ENCODE results near the gene GADD45B. TPM values are rescaled to one million over a fixed set of nuclear protein-coding genes. Genes with fewer than 3 reads are reported as not detected.

Gene GADD45B
- total RNA-seq, 4 donors from 2014 or later = 52.5 to 134 (median 68.7) TPM

DNA sequence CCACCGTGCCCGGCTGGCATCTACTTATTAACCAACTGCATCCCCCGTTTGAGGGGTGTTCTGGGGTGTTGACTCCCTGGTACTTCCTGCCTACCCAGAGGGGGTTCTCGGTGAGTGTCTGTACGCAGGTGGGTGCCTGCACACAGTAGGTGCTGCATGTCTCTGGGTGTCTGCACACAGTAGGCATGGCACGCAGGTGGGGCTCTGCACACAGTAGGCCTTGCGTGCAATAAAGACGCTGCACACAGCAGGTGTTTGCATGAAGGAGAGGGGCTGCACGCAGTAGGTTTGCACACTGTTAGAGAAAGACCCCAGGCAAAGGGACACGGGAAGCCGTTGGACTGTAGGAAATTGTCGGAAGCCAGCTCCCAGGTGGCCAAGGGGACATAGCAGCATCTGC lies 11.2 kb downstream of the GADD45B start:
- no peak for DNase-seq (ENCODE audit: low spot score in 2 of 2)
- H3K27ac ChIP-seq = no peak overlapping the region
- H3K4me3 ChIP-seq = no peak overlapping the region
- H3K27me3 ChIP-seq = no peaks in the 10 kb centered on the region
- peaks cover 7% of the 10 kb centered on the region for H3K9me3 ChIP-seq
- no peak for TF ChIP-seq POLR2A (IDR thresholded peaks at IDR 0.05)
- no peaks in the 10 kb centered on the region for H3K36me3 ChIP-seq
- H3K4me1 ChIP-seq = peaks cover 44% of the 10 kb centered on the region
- 92% methylated on average over 9 of the region's 12 CpGs for WGBS

DNA sequence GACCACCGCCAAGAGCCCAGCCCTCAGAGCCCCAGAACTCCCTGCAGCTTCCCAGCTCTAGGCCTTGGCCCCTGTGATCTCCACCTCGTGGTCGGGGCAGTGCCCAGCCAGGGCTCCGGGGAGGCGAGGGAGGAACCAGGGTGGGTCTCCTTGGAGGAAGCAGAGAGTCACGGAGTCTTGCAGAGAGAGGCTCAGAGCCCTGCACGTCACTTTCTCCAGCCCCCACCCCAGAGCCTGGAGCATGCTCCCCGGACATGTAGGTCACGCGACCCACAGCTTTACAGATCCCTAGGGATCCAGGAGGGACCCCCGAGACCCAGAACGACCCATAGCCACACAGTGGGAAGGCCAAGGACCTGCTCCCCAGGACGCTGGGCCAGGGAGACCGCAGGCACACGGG lies 11.9 kb downstream of the GADD45B start:
- 44% methylated on average over 7 of the region's 15 CpGs for WGBS
- Histone ChIP-seq H3K9me3 (peaks cover 6% of the 10 kb centered on the region), H3K36me3 (no peaks in the 10 kb centered on the region), H3K4me1 (peaks cover 46% of the 10 kb centered on the region), H3K27me3 (no peaks in the 10 kb centered on the region), H3K27ac (no peak overlapping the region), H3K4me3 (peak overlapping the region; percentile 52)
- no peak for TF ChIP-seq EP300 (IDR thresholded peaks at IDR 0.05)
- TF ChIP-seq POLR2AphosphoS5 (IDR thresholded peaks at IDR 0.05) = no peak
- no peak for TF ChIP-seq POLR2A (IDR thresholded peaks at IDR 0.05)
- TF ChIP-seq, protein P1, sequence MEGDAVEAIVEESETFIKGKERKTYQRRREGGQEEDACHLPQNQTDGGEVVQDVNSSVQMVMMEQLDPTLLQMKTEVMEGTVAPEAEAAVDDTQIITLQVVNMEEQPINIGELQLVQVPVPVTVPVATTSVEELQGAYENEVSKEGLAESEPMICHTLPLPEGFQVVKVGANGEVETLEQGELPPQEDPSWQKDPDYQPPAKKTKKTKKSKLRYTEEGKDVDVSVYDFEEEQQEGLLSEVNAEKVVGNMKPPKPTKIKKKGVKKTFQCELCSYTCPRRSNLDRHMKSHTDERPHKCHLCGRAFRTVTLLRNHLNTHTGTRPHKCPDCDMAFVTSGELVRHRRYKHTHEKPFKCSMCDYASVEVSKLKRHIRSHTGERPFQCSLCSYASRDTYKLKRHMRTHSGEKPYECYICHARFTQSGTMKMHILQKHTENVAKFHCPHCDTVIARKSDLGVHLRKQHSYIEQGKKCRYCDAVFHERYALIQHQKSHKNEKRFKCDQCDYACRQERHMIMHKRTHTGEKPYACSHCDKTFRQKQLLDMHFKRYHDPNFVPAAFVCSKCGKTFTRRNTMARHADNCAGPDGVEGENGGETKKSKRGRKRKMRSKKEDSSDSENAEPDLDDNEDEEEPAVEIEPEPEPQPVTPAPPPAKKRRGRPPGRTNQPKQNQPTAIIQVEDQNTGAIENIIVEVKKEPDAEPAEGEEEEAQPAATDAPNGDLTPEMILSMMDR (IDR thresholded peaks at IDR 0.05) = no peak
- DNase-seq (ENCODE audit: low spot score in 2 of 2) = no peak

DNA sequence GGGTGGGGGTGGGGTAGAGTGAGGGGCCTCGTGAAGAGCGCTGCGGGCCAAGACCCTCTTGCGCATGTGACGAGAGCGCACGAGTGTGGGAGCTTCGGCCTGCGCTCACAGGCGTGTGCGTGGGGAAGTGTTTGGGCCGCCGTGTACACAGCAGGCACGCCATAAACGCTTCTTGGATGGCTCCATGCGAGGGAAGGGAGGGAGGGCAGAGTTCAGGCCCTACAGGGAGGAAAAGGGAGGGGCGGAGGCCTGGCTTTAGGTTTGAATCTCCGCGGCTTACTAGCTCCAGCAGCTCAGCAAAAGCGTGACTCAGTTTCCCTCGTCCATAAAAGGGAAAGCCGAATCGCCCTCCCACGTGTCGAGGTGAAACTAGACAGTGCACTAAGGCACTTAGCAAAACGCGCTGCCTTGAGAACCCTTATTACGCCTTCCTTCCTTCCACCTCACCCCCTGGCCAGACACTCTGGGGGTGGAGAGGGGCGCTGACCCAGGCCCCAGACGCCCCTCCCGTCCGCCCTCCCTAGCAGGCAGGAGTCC lies 12.5 kb downstream of the GADD45B start:
- peaks cover 46% of the 10 kb centered on the region for H3K4me1 ChIP-seq
- H3K9me3 ChIP-seq = no peaks in the 10 kb centered on the region
- under 1% methylated on average over 18 of the region's 32 CpGs for WGBS
- DNase-seq (ENCODE audit: low spot score in 2 of 2) = no peak
- no peak for TF ChIP-seq POLR2A (IDR thresholded peaks at IDR 0.05)
- TF ChIP-seq POLR2AphosphoS5 (IDR thresholded peaks at IDR 0.05) = no peak
- TF ChIP-seq, protein P1 (IDR thresholded peaks at IDR 0.05) = no peak
- no peak for TF ChIP-seq EP300 (IDR thresholded peaks at IDR 0.05)
- no peaks in the 10 kb centered on the region for H3K36me3 ChIP-seq
- H3K27me3 ChIP-seq = no peaks in the 10 kb centered on the region
- peak overlapping the region; percentile 52 for H3K4me3 ChIP-seq
- peak overlapping the region; percentile 61 for H3K27ac ChIP-seq

DNA sequence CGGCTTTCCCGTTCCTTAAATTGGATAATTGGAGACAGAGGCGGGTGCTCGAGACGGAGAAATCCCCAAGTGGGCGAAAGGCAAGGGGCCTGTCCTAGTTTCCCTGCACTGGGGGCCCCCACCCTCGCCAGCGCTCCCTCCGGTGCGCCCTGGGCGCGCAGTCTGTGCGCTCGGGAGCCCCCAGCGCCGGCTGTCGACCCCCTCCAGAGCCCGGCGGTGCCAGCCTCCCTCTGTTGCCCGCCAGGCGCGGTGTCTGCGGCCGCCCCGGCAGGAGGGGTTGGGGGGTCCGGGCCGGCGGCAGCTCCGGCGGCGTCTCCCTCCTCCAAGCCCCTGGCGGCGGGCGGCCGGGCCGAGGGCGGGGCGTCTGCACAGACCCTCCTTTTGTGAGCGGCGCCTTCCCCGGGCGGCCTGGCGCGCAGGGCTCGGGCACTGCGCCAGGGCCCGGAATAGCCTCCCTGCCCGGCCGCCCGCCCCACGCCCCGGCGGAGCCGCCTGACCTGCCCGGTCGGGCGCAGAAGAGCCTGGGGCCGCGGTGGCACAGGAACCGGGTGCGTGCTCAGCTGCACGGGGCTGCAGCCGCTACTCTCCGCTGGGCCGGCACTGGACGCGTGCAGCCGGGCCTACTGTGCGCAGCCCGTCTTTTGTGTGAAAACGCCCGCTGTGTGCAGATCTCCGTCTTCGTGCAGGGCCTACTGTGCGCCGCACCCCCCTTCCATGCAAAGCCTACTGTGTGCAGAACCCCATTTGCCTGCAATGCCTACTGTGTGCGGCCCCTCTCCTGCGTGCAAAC lies 13.2 kb downstream of the GADD45B start:
- Histone ChIP-seq H3K36me3 (no peaks in the 10 kb centered on the region), H3K9me3 (no peaks in the 10 kb centered on the region), H3K4me1 (peaks cover 50% of the 10 kb centered on the region), H3K27me3 (no peaks in the 10 kb centered on the region), H3K4me3 (peak overlapping the region; percentile 52), H3K27ac (peak overlapping the region; percentile 61)
- 5% methylated on average over 4 of the region's 78 CpGs for WGBS
- TF ChIP-seq EP300 (IDR thresholded peaks at IDR 0.05) = no peak
- TF ChIP-seq POLR2AphosphoS5 (IDR thresholded peaks at IDR 0.05) = peak in 1 of 3 donors; percentile 6
- DNase-seq (ENCODE audit: low spot score in 2 of 2) = no peak

DNA sequence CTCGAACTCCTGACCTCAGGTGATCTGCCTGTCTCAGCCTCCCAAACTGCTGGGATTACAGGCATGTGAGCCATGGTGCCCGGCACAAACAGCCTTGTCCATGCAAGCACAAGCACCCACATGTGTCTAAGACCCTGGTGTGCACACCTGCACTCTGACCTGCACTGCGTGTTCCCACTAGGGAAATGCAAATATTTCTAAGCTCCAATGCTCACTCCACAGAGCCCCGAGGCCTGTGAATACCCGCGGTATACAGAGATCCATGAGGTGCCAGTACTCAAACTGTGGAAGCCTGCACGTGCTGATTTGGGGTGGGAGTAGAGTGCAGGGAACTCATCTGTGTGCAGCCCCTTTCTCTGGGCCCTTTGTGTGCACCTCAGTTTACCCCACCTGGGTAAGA lies 14.7 kb downstream of the GADD45B start:
- whole genome bisulfite sequencing = 88% methylated on average over 3 of the region's 7 CpGs
- TF ChIP-seq, protein P1 (IDR thresholded peaks at IDR 0.05) = no peak
- TF ChIP-seq POLR2A (IDR thresholded peaks at IDR 0.05) (no peak), EP300 (IDR thresholded peaks at IDR 0.05) (no peak), POLR2AphosphoS5 (IDR thresholded peaks at IDR 0.05) (no peak)
- no peaks in the 10 kb centered on the region for H3K9me3 ChIP-seq
- no peaks in the 10 kb centered on the region for H3K36me3 ChIP-seq
- H3K4me3 ChIP-seq = no peak overlapping the region
- peaks cover 65% of the 10 kb centered on the region for H3K4me1 ChIP-seq
- no peak for DNase-seq (ENCODE audit: low spot score in 2 of 2)
- H3K27me3 ChIP-seq = no peaks in the 10 kb centered on the region
- H3K27ac ChIP-seq = peak overlapping the region; percentile 22

DNA sequence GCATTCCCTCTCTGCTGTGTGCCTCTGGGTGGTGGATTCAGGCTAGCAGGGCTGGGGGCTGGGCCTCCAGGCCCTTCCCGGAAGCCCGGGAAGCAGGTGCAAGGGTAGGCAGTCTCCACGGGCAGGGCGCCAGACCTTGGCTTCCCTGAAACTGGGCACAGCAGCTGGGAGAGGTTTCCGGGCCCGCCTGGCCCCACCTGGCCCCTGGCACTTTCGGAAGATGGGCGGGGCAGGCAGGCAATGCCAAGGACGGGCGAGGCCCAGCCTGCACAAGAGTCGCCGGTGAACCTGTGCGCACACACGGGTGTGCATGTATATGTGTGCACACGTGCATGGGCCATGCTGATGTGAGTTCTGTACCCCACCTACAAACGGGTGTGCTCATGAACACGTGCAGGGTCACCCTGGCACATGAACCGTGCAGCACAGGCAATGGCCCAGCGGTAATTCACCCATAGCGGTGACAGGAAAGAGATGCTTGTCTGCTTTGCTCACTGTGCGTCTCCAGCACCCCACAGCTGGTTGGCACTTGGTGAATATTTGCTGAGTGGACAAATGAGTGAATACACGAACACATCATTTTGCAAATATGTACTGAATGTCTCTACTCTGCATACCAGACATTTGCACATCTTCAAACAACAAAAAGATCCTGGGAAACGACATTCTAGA lies 15.3 kb downstream of the GADD45B start:
- Histone ChIP-seq H3K9me3 (no peaks in the 10 kb centered on the region), H3K27me3 (no peaks in the 10 kb centered on the region), H3K36me3 (no peaks in the 10 kb centered on the region), H3K27ac (peak overlapping the region; percentile 22), H3K4me1 (peaks cover 71% of the 10 kb centered on the region), H3K4me3 (no peak overlapping the region)
- peak in 2 of 3 donors; percentile 20 to 81 for TF ChIP-seq POLR2AphosphoS5 (IDR thresholded peaks at IDR 0.05)
- TF ChIP-seq, protein P1 (IDR thresholded peaks at IDR 0.05) = no peak
- WGBS = 10% methylated on average over 7 of the region's 23 CpGs
- DNase-seq (ENCODE audit: low spot score in 2 of 2) = peak in 1 of 2 donors; percentile 85

All from suprapubic skin (tissue), 4 donors.